Measurements from ENCODE around the gene BBIP1.

BBIP1 gene

DNA sequence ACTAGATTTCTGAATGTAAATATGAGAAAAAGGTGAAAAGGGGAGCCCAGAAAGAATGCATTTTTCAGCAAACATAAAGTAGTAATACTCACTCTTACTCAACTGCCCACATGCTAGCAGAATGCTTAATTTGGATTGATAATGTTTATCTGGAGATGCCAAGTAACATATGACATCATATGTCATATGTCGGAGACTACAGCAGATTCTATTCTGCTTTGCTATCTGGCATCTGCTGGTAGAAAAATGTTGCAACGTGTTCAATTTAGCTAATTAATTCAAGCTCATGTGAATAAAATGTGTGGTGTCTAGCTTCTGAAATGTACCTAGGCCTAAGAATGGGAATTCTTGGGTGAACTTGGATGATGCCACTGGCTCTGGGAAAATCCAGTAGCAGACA is 4.5 kb downstream of the BBIP1 start:
- H3K36me3 ChIP-seq (ENCODE audit: insufficient read depth, low read length), result no peaks in the 10 kb centered on the region
- peaks cover 8% of the 10 kb centered on the region for H3K4me1 ChIP-seq (ENCODE audit: insufficient read depth, low read length)
- no peak overlapping the region for H3K9ac ChIP-seq (ENCODE audit: low read depth, low read length)
- H3K9me3 ChIP-seq (ENCODE audit: control insufficient read depth, insufficient read depth, low read length), result no peaks in the 10 kb centered on the region

DNA sequence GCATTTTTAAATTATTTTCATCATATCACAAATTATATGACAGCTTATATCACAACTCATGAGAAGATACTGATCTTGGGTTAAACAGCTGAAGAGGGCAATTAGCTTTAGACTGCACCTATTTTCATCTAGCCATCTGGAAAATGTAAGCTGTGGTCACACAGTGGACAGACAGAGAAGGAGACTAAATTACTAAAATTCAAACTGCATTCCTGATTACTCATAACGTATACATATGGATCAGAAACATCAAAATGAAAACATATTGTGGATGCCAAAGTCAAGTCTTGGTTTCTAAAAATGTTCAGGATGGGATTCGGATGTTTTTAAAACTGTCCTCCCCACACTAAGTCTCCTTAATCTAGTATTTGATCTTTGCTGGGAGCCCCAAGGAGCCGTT is 6.6 kb downstream of the BBIP1 start:
- Histone ChIP-seq H3K36me3 (ENCODE audit: insufficient read depth, low read length) (no peaks in the 10 kb centered on the region), H3K4me1 (ENCODE audit: insufficient read depth, low read length) (peaks cover 8% of the 10 kb centered on the region), H3K9me3 (ENCODE audit: control insufficient read depth, insufficient read depth, low read length) (no peaks in the 10 kb centered on the region), H3K9ac (ENCODE audit: low read depth, low read length) (no peak overlapping the region)

DNA sequence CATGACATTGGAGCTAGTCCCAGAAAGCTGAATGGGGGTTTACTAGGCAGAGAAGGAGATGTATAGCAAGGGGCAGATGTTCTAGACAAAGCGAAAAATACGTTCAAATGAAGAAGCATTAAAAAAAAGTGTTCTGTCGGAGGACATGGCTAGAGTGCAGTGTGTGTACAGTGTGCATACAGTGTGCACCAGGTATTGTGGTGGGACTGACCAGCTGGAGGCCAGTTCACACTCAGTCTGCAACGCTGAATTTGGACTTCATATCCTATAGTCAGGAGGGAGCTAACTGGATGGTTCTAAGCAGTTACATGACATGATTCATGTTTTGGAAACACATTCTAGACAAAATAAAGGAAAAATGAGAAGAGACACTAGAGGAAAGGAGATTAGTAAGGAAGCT is 8.8 kb downstream of the BBIP1 start:
- Histone ChIP-seq H3K36me3 (ENCODE audit: insufficient read depth, low read length) (no peaks in the 10 kb centered on the region), H3K4me1 (ENCODE audit: insufficient read depth, low read length) (no peaks in the 10 kb centered on the region), H3K9ac (ENCODE audit: low read depth, low read length) (no peak overlapping the region), H3K9me3 (ENCODE audit: control insufficient read depth, insufficient read depth, low read length) (no peaks in the 10 kb centered on the region)

DNA sequence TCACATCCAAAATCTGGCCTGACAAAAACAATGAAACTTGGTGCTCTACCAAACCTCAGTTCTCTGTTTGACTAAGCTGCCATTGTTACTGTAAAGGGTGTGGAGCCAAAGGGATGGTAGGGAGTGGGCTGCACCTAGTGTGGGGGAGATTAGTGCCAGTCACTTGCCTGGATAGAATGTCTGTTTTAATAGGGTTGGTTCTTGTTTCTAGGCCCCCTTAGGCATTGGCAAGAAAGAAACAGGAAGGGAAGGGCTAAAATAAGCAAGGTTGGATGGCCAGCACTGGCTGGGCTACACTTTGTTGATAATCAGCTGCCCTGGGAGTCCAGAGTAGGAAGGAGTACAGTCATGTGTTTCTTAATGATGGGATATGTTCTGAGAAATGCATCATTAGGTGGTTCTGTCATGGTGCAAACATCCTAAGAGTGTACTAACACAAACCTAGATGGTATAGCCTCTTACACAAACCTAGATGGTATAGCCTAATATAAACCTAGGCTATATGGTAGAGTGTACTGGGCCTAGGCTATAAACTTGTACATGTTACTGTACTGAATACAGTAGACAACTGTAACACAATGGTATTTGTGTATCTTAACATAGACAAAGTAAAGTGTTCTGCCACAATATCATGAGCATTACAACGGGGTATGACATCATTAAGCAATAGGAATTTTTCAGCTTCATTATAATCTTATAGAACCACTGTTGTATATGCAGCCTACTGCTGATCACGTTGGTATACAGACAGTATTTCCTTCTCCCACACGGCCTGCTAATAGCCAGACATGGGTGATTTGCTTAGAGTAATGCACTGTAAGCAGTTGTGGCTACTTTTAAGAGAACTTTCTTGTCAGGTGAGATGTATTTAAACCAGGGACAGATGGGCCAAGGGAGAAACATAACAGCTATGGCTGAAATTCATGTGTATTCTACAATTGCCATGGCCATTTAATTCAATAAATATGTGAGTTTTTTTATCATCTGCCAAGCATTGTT is 15.4 kb downstream of the BBIP1 start:
- Histone ChIP-seq H3K4me1 (ENCODE audit: insufficient read depth, low read length) (0 out of 2 replicates have a peak, but pooled peaks cover 3% of the 10 kb centered on the region), H3K9ac (ENCODE audit: low read depth, low read length) (no peak overlapping the region), H3K9me3 (ENCODE audit: control insufficient read depth, insufficient read depth, low read length) (no peaks in the 10 kb centered on the region), H3K36me3 (ENCODE audit: insufficient read depth, low read length) (no peaks in the 10 kb centered on the region)

DNA sequence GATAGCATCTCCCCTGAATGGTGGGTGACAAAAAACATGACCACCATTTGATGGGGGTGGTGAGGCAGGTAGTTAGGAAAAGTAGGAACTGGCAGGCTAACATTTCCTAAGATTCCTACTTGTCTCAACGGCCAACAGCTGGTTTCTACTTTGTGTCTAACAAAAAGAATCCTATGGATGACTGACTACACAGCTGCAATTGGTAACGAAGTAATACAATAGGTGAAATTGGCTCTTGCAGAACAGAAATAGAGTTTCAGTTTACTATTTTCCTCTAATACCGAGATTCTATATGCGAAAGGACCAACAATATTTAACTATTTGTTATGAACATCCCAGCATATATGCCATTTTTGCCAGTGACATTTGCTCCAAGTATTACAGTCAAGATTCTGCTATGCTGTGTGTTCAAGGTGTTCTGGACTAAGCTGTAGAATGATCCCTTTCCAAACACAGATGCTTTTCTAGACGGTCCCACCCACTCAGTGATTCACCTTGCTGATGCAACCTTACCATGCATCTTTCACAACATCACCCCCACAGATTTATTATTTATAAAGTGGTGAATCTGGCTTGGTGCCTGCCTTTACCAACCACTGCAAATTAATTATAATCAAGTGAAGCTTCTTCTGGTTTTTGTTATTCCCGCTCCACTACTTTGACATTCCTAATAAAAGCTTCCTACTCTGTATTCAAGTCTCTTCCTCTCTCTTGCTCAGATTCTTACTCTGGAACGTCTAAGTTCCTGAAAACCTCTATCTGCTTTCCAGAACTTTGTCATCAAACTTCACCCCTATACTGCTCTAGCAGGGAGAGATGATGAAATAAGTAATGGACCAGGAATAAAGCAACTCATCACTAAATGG is 16.8 kb downstream of the BBIP1 start:
- no peaks in the 10 kb centered on the region for H3K9me3 ChIP-seq (ENCODE audit: control insufficient read depth, insufficient read depth, low read length)
- H3K9ac ChIP-seq (ENCODE audit: low read depth, low read length), result no peak overlapping the region
- H3K36me3 ChIP-seq (ENCODE audit: insufficient read depth, low read length), result 0 out of 2 replicates have a peak, but pooled peaks cover under 1% of the 10 kb centered on the region
- 0 out of 2 replicates have a peak, but pooled peaks cover 3% of the 10 kb centered on the region for H3K4me1 ChIP-seq (ENCODE audit: insufficient read depth, low read length)

DNA sequence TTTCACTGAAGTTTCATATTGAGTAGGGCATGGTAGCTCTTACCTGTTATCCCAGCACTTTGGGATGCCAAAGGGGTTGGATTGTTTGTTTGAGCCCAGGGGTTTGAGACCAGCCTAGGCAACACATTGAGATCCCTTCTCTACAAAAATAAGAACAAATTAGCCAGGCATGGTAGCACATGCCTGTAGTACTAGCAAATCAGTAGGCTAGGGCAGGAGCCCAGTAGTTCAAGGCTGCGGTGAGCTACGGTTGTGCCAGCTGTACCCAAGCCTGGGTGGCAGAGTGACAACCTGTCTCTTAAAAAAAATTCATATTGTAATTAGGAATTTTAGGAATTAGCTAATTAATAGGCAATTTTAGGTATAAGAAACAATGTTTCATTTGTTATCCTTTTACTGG is 18.0 kb downstream of the BBIP1 start:
- H3K9me3 ChIP-seq (ENCODE audit: control insufficient read depth, insufficient read depth, low read length), result no peaks in the 10 kb centered on the region
- 0 out of 2 replicates have a peak, but pooled peaks cover 3% of the 10 kb centered on the region for H3K36me3 ChIP-seq (ENCODE audit: insufficient read depth, low read length)
- H3K4me1 ChIP-seq (ENCODE audit: insufficient read depth, low read length), result 0 out of 2 replicates have a peak, but pooled peaks cover 3% of the 10 kb centered on the region
- H3K9ac ChIP-seq (ENCODE audit: low read depth, low read length), result no peak overlapping the region

DNA sequence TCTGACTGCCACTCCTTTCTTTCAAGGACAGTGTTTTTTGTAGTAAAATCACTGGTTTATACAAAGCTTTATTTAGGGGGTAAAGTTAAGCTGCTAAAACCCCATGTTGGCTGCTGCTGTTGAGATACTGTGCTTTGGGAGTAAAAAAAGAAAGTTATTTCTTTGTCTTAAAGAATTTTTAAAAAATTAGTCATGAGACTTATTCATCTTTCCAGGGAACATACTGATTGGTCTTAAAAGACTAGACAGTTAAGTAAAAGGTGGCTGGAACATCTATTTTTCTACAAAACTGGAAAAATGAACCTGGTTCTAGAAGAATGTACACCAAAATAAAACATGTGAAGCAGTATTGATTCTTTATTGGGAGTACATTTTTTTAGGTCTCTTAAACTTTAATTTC is 20.6 kb downstream of the BBIP1 start:
- Histone ChIP-seq H3K9ac (ENCODE audit: low read depth, low read length) (no peak overlapping the region), H3K36me3 (ENCODE audit: insufficient read depth, low read length) (0 out of 2 replicates have a peak, but pooled peaks cover 3% of the 10 kb centered on the region), H3K4me1 (ENCODE audit: insufficient read depth, low read length) (0 out of 2 replicates have a peak, but pooled peaks cover 3% of the 10 kb centered on the region), H3K9me3 (ENCODE audit: control insufficient read depth, insufficient read depth, low read length) (no peaks in the 10 kb centered on the region)

DNA sequence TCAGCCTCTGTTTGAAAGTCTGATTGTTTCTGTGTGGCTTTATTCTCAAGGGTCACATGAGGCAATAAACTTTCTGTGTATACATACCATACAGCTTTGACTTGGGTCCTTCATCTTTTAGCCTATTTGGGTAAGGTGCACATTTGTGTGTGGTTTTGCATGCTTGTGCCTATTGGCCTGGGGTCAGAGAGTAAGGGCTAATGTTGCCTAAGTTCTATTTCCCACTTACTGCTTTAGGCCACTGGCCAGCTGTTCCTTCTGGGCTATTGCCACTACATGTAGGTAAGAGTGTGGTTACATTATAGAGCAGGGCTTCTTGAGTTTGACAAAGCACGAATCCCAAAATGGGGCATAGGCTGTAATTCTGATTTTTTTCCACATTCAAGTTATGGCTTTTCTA is 21.8 kb downstream of the BBIP1 start:
- Histone ChIP-seq H3K9me3 (ENCODE audit: control insufficient read depth, insufficient read depth, low read length) (no peaks in the 10 kb centered on the region), H3K36me3 (ENCODE audit: insufficient read depth, low read length) (0 out of 2 replicates have a peak, but pooled peaks cover 3% of the 10 kb centered on the region), H3K9ac (ENCODE audit: low read depth, low read length) (no peak overlapping the region), H3K4me1 (ENCODE audit: insufficient read depth, low read length) (no peaks in the 10 kb centered on the region)

DNA sequence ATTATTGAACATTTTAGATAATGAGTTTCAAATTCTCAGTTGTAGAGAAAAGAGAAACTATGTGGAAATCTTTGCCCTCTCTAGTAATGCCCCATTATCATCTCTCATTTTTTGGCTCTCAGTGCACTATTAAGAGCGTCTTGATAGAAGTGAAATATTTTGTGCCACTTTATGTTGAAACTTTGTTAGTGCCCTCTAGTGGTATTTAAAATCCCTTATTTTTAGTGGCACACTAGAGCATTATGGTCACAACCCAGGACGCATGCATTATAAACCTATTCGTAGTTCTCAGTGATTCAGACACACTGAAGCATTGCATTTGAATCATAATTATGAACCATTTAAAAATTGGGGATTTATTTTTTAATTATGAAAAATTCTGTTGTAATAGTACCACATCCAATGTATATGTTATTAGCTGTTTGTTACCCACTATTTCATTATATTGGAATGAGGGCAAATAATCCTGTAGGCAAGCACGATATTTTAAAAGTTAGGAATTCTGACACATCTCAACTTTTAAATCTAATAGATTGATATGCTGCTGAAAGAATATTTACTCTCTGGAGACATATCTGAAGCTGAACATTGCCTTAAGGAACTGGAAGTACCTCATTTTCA is 25.3 kb downstream of the BBIP1 start:
- Histone ChIP-seq H3K36me3 (ENCODE audit: insufficient read depth, low read length) (0 out of 2 replicates have a peak, but pooled peaks cover 3% of the 10 kb centered on the region), H3K4me1 (ENCODE audit: insufficient read depth, low read length) (no peaks in the 10 kb centered on the region), H3K9ac (ENCODE audit: low read depth, low read length) (no peak overlapping the region), H3K9me3 (ENCODE audit: control insufficient read depth, insufficient read depth, low read length) (no peaks in the 10 kb centered on the region)

DNA sequence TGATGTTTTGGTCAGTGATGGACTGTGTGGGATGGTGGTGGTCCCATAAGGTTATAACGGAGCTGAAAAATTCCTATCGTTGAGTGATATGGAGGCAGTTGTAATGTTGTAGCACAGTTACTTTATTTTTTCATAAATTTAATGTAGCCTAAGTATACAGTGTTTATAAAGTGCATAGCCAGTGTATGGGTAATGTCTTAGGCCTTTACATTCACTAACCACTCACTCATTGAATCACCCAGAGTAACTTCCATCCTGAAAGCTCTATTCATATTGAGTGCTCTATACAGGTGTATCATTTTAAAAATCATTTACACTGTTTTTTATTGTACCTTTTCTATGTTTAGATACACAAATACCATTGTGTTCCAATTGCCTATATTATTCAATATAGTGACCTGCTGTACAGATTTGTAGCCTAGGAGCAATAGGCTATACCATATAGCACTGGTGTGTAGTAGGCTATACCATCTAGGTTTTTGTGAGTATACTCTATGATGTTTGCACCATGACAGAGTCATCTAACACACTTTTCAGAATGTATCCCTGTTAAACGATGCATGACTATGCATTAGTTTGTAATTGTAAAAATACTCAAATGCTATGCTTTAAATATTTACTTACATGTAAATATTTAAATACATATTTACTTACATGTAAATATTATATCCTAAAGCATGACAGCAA is 26.2 kb downstream of the BBIP1 start:
- Histone ChIP-seq H3K36me3 (ENCODE audit: insufficient read depth, low read length) (0 out of 2 replicates have a peak, but pooled peaks cover 3% of the 10 kb centered on the region), H3K4me1 (ENCODE audit: insufficient read depth, low read length) (no peaks in the 10 kb centered on the region), H3K9ac (ENCODE audit: low read depth, low read length) (no peak overlapping the region), H3K9me3 (ENCODE audit: control insufficient read depth, insufficient read depth, low read length) (no peaks in the 10 kb centered on the region)

DNA sequence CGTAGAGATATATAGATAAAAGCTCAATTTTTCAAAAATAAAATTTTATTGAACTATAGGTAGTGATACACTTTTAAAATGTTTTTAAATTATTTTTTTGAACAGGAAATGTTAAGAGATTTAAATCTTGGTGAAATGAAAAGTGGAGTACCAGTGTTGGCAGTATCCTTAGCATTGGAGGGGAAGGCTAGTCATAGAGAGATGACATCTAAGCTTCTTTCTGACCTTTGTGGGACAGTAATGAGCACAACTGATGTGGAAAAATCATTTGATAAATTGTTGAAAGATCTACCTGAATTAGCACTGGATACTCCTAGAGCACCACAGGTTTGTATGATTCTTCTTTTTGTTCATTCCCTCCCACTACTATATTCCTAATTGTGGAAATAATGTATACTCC is 31.4 kb downstream of the BBIP1 start:
- no peaks in the 10 kb centered on the region for H3K36me3 ChIP-seq (ENCODE audit: insufficient read depth, low read length)

DNA sequence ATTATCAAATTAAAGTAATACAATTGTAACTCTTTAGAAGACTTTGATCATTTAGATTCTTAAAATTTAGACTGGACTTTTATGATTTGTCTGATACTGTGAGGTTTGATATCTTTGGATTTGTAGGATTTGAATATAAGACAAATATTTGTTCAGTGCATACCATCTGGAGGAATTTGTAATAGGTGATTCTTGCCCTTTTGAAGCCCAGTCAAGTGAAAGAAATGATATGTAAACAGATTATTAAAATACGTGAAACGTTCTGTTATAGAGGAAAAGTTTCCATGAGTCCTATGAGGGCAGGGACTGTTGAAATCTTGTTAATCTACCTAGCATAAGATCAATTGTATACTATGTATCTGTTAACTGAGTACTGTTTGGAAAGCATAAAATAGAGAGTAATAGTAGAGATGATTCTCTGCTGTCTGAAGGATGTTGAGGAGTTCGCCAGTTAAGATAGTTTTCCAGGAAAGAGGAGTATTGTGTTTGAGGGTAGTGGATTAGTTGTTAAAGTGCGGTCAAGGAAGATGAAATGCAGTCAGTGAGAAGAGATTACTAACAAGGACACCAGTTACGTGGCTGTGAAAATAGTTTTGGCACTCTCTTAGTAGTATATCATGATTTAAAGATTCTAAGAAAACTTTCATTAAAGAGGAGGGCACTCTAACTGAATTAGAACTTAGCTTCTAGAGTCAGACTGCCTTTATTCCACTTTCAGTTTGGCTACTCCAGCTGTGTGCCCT is 32.9 kb downstream of the BBIP1 start:
- H3K4me1 ChIP-seq (ENCODE audit: insufficient read depth, low read length), result no peaks in the 10 kb centered on the region
- H3K9ac ChIP-seq (ENCODE audit: low read depth, low read length), result no peak overlapping the region
- H3K9me3 ChIP-seq (ENCODE audit: control insufficient read depth, insufficient read depth, low read length), result no peaks in the 10 kb centered on the region
- no peaks in the 10 kb centered on the region for H3K36me3 ChIP-seq (ENCODE audit: insufficient read depth, low read length)

More for the DNA sequence above, 31.4 kb downstream of the BBIP1 start:
- Histone ChIP-seq H3K9ac (ENCODE audit: low read depth, low read length) (no peak overlapping the region), H3K9me3 (ENCODE audit: control insufficient read depth, insufficient read depth, low read length) (no peaks in the 10 kb centered on the region), H3K4me1 (ENCODE audit: insufficient read depth, low read length) (no peaks in the 10 kb centered on the region)

DNA sequence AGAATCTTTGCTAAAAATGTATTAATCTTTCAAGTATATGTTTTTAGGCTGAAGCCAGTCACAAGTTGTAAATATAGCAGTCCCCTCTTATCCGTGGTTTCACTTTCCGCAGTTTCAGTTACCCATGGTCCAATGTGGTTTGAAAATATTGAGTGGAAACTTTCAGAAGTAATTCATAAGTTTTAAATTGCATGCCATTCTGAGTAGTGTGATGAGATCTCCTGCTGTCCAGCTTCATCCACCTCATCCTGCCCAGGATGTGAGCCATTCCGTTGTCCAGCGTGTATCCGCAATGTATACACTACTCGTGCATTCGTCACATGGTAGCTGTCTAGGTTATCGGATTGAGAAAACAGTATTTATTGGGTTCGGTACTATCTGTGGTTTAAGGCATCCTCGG is 35.1 kb downstream of the BBIP1 start:
- no peaks in the 10 kb centered on the region for H3K36me3 ChIP-seq (ENCODE audit: insufficient read depth, low read length)
- H3K4me1 ChIP-seq (ENCODE audit: insufficient read depth, low read length), result no peaks in the 10 kb centered on the region
- no peak overlapping the region for H3K9ac ChIP-seq (ENCODE audit: low read depth, low read length)
- no peaks in the 10 kb centered on the region for H3K9me3 ChIP-seq (ENCODE audit: control insufficient read depth, insufficient read depth, low read length)
